GM21529 (cell line): ENCODE measurements around the gene OPTC.
"Not testable (repeated sequence)": the region's sequence is repeated elsewhere in the genome, so short reads cannot be mapped to it uniquely, and the experiment has no call there.

Experiments used
- ATAC-seq: cut with Tn5 transposase; IDR thresholded peaks from one replicate; pipeline ENCODE4 v1.9.1; 2021; ENCODE audit not compliant: unreplicated experiment

The OPTC gene

DNA sequence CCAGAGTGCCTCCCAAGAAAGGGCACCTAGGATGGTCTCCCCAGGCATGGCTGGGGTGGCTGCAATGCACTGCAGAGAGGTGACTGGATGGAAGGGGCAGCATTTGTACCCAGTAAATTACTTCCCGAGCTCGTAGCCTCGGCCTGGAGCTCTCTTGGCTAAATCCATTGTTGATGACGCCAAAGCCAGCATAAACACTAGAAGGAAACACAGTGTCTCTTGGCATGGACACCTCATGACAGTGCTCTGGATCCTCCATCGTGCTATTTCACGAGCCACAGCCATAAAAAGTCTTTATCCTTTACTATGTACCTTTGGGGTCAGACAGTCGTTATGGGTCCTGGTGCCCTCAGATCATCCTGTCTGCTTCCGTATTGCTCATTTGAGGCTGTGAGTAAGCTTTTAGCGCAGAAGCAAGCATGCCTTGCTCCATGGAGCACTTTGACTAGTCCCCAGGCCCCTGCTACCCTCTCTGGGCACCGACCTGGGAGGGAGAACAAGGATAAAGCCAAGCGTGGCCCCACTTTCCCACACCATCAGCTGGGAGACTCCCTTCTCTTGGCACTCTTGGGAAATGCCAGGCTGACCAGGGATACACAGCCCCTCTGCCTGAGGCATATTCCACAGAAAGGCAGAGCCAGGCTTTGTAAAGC, 28.7 kb upstream of the OPTC start:
- ATAC-seq: no peak

DNA sequence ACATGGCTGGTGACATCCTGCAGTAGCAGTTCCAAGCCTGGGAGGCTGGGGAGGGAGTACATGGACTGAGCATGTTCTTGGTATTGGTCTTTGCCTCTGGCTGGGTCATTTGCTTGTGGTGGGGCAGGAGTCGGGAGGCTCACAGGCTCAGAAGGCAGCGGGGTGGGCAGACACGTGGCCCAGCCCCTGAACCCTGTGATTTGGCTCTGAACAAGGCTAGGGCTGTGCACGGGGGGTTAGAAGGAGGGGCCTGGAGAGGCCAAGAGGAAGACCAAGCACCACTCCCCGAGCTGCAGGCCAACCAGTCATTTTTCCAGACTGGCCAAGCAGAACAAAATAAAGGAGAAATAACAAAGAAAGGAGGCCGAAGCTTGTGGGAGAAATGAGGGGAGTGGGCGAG, 28.0 kb upstream of the OPTC start:
- no peak for ATAC-seq

DNA sequence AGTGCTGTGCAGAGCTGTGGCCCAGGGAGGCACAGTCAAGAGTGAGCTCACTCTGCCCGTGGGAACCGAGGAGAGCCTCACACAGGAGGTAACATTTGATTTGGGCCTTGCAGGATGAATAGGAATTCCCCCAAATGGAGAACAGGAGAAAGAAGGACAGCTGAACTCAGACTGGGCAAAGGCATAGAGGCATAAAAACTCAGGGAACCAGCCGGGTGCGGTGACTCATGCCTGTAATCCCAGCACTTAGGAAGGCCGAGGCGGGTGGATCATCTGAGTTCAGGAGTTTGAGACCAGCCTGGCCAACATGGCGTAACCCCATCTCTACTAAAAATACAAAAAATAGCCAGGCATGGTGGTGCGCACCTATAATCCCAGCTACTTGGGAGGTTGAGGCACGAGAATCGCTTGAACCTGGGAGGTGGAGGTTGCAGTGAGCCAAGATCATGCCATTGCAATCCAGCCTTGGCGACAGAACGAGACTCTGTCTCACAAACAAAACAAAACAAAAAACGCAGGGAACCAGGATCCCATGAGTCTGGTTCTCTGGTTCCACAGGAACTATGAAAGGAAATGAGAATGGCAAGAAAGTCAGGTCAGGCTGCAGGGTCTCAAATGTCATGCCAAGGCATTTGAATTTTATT, 26.9 kb upstream of the OPTC start:
- ATAC-seq: not testable (repeated sequence)

DNA sequence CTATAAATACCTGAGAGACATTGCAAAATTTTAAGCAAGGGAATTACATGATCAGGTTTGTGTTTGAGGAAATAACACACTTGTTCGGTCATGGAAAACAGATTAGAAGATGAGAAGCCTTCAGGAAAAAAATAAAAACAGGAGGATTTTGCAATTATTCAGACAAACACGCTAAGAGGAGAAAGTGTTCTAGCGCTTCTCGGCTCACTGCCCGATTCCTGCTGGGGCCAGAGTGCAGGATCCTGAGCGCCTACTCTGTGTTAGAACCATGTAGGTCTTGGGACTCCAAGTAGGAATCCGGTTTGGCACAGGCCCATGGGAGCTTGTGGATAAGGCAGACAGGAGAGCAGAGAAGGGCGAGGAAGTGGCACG, 26.4 kb upstream of the OPTC start:
- ATAC-seq: no peak

DNA sequence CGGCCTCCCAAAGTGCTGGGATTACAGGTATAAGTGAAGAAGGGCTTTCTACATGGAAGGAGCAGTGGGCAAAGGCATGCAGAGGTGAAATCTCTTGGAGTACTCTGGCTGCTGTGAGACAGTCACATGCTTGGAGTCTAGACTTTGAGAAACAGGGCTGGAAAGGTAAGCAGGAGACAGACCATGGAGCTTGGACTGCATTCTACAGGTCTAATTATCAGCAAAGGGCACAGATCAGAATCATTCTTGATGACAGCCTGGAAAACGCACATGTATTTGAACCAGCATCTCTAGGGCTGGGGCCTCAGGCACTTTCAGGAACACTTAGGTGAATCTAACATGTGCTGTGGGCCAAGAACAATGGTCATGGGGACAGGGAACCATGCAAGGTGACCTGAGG, 25.6 kb upstream of the OPTC start:
- no peak for ATAC-seq

DNA sequence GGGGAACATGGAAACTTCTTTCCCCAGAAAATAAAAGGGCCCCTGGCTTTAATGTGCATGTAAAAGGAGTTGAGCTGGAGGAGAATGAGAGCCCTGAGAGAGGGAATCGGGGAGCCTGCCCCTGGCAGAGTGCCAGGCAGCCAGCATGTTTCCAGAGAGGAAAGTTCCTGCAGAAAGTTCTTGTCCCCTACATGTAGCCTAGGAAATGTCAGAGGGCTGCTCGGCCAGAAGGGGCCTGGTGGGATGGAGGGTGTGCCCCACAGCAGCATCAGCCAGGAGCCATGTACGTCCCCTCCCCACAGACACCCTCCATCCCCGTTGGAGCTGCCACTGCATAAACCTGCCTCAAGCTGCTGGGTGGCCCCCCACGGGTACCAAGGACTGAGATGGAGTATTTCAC, 23.7 kb upstream of the OPTC start:
- ATAC-seq: no peak

DNA sequence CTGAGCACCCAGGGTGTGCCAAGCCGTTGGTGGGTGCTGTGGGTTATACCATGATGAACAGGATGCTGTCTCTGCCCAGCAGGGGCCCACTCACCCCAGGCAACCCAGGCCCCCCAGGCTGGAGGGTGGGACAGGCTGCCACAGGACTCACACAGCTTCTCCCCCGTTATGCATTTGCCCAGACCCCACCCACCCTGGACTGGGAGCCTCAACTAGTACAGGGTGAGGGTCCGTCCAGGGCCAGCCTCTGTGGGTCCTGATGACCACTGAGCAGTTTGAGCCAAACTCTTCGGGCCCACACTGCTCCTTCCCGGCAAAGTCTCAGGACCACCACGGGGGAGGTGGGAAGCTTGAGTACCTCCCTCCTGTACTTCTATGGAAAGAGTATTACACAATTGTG, 22.1 kb upstream of the OPTC start:
- ATAC-seq: no peak

DNA sequence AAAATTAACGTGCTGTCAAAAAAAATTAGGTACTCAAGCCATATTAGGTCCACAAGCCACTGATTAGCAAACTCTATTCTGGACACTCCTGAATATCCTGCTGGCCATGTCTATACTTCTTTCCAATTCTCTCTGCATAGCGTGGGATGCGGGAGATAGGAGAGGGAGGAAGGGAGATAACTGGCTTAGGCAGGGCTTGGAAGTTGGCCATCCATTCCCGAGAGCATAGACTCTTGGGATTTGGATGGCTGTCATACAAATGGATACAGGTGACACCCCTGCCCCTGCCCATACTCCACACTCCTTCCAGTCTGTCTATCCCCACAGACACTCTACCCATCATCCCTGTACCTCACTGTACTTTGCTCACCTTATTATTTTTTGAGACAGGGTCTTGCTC, 20.7 kb upstream of the OPTC start:
- no peak for ATAC-seq

DNA sequence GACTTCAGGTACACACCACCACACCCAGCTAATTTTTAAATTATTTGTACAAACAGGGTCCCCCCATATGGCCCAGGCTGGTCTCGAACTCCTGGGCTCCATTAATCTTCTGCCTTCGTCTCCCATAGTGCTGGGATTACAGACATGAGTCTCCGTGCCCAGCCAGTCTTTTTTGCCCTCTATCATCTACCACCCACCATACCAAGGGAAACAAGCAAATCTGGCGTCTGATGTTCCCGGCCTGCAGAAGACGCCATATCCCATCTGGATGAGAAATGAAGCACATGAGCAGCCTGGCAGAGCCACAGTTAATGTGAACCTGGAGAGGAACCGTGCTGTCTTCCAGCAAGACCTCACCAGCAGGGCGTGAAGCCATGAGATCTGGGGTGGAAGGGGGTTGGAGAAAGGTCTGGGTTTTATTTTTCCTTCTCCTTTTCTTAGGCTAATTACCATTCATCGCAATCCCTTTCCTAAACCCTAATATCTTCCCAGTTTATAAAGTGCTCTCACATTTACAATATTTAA, 20.1 kb upstream of the OPTC start:
- no peak for ATAC-seq

DNA sequence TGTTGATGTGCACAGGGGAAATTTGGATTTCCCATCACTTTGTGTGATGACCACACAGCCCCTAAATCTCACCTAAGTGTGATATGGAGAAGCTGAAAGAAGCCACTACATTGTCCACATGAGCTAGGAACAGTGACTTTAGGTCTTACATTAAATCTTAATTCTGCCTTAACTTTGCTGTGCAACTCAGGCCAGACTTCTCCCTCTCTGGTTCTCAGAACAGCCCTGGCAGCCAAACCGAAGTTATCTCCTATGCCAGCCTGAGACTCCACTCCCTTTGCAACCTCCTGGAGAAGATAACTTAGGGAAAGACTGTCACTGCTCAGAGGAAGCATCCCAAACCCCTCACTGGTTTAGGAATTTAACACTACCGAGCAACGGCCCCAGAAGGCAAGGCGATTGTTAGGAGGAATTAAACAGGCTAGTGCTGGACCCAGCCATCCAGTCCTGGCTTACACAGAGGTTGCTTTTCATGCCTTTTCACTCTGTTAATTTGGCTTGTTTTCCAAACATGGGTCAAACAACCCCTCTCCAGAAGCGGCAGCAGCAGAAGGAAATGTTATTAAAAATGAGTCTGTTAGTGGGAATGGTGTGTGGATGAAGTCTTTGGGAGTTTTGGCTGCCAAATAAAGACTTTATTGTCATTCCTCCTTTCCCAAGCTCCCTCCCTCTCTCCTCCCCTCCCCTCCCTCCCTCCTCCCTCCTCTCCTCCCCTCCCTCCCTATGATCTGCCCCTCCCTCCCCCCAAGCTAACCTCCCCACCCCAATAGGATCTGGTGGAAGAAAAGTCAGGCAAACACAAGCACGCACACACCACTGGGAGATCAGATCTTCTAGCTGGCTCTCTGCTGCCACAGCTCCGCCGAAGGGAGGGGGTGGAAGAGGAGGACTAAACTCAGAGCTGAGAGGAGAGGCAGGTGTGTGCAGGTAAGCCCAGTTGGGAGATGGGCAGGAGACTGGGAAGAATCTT, 18.7 kb upstream of the OPTC start, which contains the start of gene PRELP:
TSS of gene PRELP (plus strand) at position 795 of the 970 bp plus-strand sequence. CDS start 7,379 bp downstream, outside the sequence.
- ATAC-seq: no peak

DNA sequence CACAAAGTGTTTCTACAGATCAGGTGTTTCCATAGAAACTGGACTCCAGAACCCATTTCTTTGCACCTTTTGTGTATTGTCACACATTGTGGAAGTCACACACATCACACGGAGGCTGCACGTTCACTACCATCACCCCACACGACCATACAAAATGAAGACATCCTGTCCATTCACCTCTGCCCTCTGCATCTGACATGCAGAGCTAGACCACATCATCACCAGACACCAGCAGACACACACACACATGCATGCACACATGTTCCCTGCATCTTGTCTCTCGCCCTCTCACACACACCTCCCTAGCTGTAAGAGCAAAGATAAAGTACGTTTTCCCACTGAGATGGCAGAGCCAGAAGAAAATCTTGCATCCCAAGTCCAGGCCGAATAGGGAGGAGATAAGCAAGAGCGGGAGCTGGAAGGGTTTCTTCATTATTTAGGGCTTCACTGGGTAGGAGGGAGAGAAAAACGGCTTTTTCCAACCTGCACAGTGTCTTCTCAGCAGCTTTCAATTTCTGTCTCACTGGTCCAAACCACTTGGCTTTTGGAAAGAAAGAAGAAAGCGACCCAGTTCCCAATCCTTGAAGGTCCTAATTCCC, 17.6 kb upstream of the OPTC start:
- no peak for ATAC-seq

DNA sequence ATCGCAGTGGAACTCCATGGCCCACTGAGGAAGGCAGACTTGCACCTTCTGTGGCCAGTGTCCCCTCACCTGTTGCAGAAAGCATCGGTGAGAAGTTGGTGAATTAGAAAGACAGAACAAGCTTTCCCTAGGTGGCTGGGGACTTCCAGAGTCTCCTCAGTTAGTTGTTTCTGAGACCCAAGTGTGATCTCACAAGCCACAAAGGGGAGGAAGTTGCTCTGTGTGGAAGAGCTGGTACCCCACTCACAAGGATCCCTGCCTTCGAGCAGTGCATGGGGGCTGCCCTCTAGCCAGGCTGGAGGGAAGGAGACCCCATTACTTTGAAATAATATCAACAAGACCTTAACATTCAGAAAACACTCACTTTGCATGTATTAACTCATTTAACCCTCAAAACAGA, 16.2 kb upstream of the OPTC start:
- ATAC-seq: no peak

DNA sequence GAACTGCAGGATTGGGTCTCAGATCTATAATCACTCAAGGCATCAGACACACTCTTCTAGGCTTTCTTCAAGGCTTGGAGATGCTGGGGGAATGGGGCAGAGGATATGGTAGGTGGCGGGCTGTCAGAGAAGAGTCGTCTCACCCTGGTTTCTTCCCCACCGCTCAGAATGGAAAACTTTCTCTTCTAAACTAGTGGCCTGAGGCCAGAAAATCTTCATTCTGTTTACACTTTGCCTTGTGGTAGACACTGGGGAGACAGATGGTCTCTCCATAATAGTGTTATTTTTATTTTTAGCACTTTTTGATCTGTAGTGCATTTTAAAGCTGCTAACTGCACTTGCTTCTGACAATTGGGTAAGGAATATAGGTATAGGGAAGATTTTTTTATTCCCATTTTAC, 15.7 kb upstream of the OPTC start:
- no peak for ATAC-seq

DNA sequence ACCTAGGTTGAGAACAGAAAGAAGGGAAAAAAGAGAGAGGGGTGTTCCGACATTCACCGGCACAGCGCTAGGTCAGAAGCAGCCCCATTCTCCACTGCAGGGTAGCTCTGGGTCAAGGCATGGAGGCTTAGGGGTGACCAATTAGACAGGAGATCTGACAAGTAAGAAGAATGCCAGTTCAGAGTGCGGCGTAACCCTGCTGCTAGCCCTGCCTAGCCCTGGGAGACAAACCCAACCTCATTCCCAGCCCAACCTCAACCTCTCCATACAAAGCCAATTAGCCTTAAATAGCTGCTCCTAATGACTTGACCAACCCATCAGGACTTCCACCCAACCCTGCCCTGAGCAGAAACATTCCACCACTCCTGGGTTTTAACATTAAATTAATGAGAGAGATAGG, 15.0 kb upstream of the OPTC start:
- no peak for ATAC-seq

DNA sequence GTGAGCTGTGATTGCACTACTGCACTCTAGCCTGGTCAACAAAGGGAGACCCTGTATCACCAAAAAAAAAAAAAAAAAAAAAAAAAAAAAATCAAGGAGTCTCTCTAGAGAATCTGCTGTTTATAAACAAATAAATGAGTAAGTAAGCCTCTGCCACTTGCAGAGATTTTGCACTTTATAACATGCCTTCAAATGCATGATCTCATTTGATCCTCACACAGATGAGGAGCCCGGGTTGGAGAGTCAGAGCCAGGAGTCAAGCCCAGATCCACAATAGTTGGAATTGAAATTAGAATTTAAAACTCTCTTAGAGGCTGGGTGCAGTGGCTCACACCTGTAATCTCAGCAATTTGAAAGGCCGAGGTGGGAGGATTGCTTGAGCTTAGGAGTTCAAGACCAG, 14.3 kb upstream of the OPTC start:
- ATAC-seq: no peak

DNA sequence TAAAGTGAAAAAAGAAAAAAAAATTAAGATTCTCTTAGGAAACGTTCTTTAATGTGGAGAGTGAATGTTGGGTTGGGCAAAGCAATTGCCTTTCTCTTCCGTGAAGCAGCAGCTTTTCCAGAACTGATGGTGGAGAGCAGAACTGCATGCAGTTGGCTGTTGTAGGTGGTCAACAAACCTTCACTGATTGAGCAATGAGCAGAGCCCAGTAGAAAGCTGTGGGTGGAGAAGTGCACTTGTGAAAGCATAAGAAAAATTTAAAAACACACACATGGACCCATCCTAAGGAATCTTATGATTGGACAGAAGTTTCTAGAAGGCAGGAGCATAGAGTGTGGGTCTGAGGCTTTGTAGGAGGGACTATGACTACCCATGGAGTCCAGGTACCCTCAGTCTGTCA, 13.9 kb upstream of the OPTC start:
- ATAC-seq: no peak

DNA sequence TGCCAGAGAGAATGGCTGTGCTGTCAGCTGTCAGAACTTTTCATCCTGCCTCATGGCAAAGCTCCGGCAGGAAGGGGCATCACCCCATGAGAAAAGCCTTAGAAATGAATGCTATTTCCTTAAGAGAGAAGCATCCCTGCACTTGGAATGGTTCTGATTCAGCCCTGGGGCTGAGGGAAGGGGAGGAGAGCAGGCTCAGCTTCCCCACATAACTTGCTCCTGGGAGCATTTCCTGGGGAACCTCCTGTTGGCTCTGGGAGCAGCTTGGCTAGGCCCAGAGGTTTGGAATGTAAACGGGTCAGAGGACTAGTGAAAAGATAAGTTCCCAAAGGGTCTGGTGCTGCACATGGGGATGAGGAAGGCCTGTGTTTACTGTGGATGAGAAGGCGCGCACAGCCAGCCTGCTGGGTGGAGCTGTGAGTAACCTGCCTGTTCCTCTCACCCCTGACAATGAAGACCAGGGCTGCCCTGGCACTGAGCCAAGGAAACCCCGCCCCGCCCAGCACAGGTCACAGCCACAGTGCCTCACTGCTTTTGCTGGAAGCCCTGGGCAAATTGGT, 13.3 kb upstream of the OPTC start:
- ATAC-seq: no peak

DNA sequence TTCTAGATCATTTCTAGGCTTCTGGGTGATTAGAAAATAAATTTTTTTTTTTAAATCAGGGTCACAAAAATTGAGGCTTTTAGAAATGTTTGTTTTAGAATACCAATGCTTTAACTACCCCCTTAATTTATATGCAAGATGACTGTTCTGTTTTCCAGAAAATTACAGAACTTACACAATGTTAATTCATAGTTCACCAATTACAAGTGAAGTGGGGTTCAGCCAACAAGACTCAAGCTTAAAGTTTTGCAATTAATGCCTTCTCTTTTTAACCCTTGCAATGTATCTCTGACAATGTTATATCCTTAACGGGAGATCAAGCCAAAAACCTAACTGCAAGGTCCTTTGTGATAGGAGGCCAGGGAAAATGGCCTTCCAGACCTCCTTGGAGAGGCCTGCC, 12.8 kb upstream of the OPTC start:
- ATAC-seq: no peak

DNA sequence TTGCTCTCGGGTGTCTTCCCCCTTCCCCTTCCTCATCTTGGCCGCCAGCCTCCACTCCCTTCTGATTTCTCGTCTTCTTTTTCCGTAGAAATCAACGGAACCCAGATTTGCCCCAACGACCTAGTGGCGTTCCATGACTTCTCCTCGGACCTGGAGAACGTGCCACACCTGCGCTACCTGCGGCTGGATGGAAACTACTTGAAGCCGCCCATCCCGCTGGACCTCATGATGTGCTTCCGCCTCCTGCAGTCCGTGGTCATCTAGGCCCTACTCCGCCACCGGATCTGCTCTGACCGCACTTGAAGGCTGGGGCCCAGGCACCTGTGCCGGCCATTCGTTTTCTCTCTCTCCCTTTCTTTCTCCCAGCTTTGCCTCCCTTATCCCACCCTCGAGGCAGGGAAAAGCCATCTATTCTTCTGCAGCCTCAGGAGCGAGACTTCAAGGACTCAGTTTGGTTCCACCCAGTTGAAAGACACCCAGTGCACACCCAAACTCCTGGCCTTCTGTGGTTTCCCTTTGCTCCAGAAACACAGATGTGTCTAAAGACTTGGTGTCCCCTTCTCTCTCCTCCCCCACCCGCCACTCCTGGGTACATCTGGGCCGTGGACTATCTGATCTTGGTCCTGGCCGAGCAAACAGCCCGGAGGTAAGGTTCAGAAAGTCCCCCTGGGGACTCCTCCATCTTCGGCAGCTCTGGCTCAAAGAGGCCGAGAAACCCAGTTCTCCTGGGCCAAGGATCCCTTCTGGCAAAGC, 7.2 kb upstream of the OPTC start:
- ATAC-seq: no peak

DNA sequence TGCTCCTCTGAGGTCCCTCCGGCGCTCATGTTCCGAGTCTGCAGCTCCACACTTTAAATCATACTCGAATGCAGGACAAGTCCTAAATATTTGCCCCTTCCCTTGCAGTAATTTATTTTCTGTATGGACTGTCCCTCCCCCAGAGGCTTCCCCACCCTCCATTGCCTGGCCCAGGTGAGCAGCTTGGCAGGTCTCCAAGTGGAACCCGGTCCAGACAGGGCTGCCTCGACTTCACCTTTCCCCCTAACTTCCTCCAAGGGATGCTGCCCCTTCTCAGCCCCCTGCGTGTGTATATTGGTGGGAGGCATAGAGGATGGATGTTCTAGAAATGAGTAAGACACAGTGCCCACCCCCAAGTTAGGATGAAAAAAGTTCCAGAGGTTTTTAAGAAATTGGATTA, 5.4 kb upstream of the OPTC start:
- ATAC-seq: no peak
